ENCODE data around the gene REN.

The REN gene

DNA sequence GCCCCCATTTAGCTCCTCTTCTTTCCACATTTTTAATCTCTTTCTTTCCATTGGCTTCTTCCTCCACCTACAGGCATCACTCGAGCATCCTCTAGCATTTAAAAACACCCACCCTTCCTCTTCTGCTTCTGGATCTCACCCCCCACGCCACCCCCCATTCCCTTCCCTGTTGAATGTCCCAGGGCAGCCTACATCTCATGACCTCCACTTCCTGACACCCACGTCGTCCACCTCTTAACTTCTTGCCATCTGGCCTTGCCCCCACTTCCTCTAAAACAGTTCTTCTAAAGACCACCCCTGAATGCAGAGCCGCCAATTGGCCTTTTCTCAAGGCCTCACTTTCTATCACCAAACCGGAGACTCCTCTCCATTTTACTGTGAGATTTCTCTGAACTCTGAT is 8.2 kb downstream of the REN start:
- Mint-ChIP-seq H3K27ac (no peak overlapping the region), H3K36me3 (ENCODE audit: low read depth) (no peaks in the 10 kb centered on the region), H3K4me3 (no peak overlapping the region), H3K27me3 (ENCODE audit: low read depth, poor library complexity) (peaks cover 48% of the 10 kb centered on the region), H3K9me3 (no peaks in the 10 kb centered on the region), H3K4me1 (peaks cover 10% of the 10 kb centered on the region)
- TF ChIP-seq, protein P1, sequence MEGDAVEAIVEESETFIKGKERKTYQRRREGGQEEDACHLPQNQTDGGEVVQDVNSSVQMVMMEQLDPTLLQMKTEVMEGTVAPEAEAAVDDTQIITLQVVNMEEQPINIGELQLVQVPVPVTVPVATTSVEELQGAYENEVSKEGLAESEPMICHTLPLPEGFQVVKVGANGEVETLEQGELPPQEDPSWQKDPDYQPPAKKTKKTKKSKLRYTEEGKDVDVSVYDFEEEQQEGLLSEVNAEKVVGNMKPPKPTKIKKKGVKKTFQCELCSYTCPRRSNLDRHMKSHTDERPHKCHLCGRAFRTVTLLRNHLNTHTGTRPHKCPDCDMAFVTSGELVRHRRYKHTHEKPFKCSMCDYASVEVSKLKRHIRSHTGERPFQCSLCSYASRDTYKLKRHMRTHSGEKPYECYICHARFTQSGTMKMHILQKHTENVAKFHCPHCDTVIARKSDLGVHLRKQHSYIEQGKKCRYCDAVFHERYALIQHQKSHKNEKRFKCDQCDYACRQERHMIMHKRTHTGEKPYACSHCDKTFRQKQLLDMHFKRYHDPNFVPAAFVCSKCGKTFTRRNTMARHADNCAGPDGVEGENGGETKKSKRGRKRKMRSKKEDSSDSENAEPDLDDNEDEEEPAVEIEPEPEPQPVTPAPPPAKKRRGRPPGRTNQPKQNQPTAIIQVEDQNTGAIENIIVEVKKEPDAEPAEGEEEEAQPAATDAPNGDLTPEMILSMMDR (IDR thresholded peaks at IDR 0.05), result no peak
- no peak for DNase-seq

DNA sequence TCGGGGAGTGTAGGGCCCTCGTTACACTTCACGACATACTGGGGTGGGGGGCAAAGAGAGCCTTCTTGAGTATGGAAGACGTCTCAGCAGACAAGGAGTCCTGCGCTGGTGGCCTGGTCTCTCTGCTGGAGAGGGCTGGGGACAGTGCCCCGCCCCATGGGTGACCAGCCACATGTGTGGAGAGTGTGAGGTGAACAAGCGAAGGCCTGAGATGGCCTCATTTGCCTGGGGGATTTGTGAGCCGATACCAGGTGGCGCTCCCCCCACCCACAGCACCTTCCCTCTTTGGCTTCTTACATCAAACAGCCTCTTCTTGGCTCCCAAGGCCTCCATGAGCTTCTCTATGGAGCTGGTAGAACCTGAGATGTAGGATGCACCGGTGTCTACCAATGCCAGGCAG is 10.3 kb downstream of the REN start:
- no peak for DNase-seq
- peaks cover 5% of the 10 kb centered on the region for H3K4me1 Mint-ChIP-seq
- no peaks in the 10 kb centered on the region for H3K9me3 Mint-ChIP-seq
- H3K36me3 Mint-ChIP-seq (ENCODE audit: low read depth), result no peaks in the 10 kb centered on the region
- no peak overlapping the region for H3K4me3 Mint-ChIP-seq
- no peak overlapping the region for H3K27ac Mint-ChIP-seq
- TF ChIP-seq, protein P1 (IDR thresholded peaks at IDR 0.05), result no peak
- peaks cover 46% of the 10 kb centered on the region for H3K27me3 Mint-ChIP-seq (ENCODE audit: low read depth, poor library complexity)

DNA sequence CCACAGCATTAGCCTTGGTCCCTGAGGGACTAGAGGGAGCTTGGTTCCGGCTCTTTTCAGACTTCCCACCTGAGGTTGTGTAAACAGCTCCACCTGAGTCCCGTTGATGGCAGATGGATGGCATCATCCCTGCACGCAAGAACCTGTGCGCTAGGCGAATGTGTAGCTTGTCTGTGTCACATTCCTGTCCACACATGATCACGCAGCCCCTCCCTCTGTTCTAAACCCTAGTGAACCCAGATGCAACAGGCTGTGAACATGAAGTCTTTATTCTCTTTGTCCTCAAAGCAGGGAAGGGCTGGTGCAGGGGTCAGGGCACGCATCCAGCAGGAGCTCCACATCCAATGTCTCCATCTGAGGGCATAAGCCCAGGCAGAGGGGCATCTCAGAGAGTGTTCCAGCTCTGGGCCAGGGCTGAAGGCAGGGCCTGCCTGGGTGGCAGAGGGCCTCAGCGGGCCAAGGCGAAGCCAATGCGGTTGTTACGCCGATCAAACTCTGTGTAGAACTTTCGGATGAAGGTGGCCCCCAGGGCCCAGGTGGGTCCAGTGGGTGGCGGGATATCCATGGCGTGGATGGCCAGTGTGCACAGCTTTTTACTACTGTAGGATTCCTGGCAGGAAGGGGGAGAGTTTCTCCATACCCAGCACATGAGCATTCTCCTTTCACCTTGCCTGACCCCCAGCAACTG is 11.4 kb downstream of the REN start:
- H3K27ac Mint-ChIP-seq, result no peak overlapping the region
- TF ChIP-seq, protein P1 (IDR thresholded peaks at IDR 0.05), result no peak
- no peak overlapping the region for H3K4me3 Mint-ChIP-seq
- no peaks in the 10 kb centered on the region for H3K36me3 Mint-ChIP-seq (ENCODE audit: low read depth)
- no peak for DNase-seq
- H3K4me1 Mint-ChIP-seq, result peaks cover 10% of the 10 kb centered on the region
- peaks cover 47% of the 10 kb centered on the region for H3K27me3 Mint-ChIP-seq (ENCODE audit: low read depth, poor library complexity)
- no peaks in the 10 kb centered on the region for H3K9me3 Mint-ChIP-seq

DNA sequence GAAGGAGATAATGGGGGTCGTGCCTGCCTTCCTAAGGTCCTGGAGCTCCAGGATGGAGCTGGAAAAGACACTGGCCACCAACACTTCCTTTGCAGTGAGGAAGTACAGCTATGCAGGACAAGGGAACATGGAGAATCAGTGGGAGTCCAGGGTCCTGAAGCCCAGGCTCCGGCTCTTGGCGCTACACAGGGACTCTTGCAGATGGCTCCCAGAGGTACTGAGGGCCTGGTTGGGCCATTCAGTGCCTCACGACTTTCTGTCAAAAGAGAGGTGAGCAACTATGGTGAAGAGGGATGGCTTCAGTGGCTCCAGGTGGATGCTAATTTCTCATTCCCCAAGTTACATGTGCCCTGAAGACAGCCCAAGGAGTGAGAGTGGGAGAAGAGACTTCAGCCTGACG is 12.5 kb downstream of the REN start:
- no peak overlapping the region for H3K4me3 Mint-ChIP-seq
- peaks cover 57% of the 10 kb centered on the region for H3K27me3 Mint-ChIP-seq (ENCODE audit: low read depth, poor library complexity)
- H3K4me1 Mint-ChIP-seq, result peaks cover 11% of the 10 kb centered on the region
- H3K27ac Mint-ChIP-seq, result no peak overlapping the region
- no peaks in the 10 kb centered on the region for H3K9me3 Mint-ChIP-seq
- no peak for DNase-seq
- TF ChIP-seq, protein P1 (IDR thresholded peaks at IDR 0.05), result no peak
- no peaks in the 10 kb centered on the region for H3K36me3 Mint-ChIP-seq (ENCODE audit: low read depth)

DNA sequence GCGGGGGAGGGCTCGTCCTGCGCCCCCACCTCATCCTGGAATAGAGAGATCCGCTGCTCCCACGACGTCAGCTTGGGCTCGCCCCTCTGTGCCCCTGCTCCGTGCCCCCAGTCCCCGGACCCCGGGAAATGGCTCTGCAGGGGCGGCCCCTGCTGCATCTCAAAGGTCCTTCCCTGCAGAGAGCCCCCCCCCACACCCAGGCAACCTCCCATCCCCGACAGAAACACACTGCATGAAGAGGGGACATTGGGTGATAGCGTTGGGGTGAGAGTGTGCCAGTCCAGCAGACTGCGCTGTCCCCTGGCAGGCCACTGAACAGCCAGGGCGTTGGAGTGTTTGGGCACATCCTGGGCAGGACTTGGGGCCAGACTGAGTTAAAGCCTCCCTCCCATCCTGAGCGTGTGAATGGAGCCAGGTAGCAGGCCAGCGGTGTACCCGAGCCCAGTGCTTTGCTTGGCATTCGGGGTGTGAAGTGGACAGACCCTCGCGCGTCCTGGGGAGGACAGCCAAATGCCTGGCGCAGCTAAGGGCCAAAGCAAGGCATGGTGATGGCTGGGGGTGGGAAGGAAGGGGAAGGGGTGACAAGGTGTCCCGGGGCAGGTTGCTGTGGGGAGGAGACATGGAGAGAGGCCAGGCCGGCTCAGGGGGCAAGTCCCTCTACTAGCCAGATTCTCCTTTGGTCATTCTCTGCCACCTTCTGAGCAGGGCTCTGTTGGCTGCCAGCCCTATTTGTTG is 13.7 kb downstream of the REN start:
- H3K27ac Mint-ChIP-seq, result no peak overlapping the region
- no peaks in the 10 kb centered on the region for H3K9me3 Mint-ChIP-seq
- H3K27me3 Mint-ChIP-seq (ENCODE audit: low read depth, poor library complexity), result peaks cover 52% of the 10 kb centered on the region
- TF ChIP-seq, protein P1 (IDR thresholded peaks at IDR 0.05), result no peak
- peak overlapping the region; percentile 83 for H3K4me3 Mint-ChIP-seq
- no peaks in the 10 kb centered on the region for H3K36me3 Mint-ChIP-seq (ENCODE audit: low read depth)
- no peak for DNase-seq
- peaks cover 10% of the 10 kb centered on the region for H3K4me1 Mint-ChIP-seq
